Measurements from ENCODE around the gene C10orf67.

DNA sequence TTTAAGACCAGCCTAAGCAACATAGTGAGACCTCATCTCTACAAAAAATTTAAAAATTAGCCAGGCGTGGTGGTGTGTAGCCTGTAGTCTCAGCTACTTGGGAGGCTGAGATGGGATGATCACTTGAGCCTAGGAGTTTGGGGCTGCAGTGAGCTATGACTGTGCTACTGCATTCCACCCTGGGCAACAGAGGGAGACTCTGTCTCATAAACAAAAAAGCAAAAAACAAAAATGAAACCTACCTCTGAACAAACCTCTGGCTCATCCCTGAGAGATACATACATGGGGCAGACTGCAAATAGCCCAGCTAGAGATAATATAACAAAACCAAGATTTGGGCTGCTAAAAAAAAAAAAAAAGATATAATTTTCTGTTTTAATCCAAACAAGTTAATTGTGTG is 19.5 kb downstream of the C10orf67 start:
- TF ChIP-seq, protein P1, sequence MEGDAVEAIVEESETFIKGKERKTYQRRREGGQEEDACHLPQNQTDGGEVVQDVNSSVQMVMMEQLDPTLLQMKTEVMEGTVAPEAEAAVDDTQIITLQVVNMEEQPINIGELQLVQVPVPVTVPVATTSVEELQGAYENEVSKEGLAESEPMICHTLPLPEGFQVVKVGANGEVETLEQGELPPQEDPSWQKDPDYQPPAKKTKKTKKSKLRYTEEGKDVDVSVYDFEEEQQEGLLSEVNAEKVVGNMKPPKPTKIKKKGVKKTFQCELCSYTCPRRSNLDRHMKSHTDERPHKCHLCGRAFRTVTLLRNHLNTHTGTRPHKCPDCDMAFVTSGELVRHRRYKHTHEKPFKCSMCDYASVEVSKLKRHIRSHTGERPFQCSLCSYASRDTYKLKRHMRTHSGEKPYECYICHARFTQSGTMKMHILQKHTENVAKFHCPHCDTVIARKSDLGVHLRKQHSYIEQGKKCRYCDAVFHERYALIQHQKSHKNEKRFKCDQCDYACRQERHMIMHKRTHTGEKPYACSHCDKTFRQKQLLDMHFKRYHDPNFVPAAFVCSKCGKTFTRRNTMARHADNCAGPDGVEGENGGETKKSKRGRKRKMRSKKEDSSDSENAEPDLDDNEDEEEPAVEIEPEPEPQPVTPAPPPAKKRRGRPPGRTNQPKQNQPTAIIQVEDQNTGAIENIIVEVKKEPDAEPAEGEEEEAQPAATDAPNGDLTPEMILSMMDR (IDR thresholded peaks at IDR 0.05 in 2 of 3, conservative IDR thresholded peaks at IDR 0.05 in 1 of 3; ENCODE audit: insufficient read depth in 2 of 3, low read depth in 1 of 3, low read length in 3 of 3), result no peak
- TF ChIP-seq SREBF2 (CRISPR knock-in tag; IDR thresholded peaks at IDR 0.05) (no peak), YY1 (IDR thresholded peaks at IDR 0.05; ENCODE audit: borderline replicate concordance in 1 of 3, control insufficient read depth in 1 of 3, extremely low read depth in 1 of 3, insufficient read depth in 3 of 3, insufficient read length in 1 of 3, insufficient replicate concordance in 2 of 3, low read depth in 1 of 3, low read length in 2 of 3) (no peak), EZH2 (IDR thresholded peaks at IDR 0.05; ENCODE audit: borderline replicate concordance, low read depth, low read length) (no peak), GTF2F1 (IDR thresholded peaks at IDR 0.05; ENCODE audit: low read depth, low read length) (no peak), KLF16 (IDR thresholded peaks at IDR 0.05) (no peak), POLR3A (IDR thresholded peaks at IDR 0.05; ENCODE audit: borderline replicate concordance, extremely low read depth, insufficient read depth, insufficient read length) (no peak)
- TF ChIP-seq, protein P2, sequence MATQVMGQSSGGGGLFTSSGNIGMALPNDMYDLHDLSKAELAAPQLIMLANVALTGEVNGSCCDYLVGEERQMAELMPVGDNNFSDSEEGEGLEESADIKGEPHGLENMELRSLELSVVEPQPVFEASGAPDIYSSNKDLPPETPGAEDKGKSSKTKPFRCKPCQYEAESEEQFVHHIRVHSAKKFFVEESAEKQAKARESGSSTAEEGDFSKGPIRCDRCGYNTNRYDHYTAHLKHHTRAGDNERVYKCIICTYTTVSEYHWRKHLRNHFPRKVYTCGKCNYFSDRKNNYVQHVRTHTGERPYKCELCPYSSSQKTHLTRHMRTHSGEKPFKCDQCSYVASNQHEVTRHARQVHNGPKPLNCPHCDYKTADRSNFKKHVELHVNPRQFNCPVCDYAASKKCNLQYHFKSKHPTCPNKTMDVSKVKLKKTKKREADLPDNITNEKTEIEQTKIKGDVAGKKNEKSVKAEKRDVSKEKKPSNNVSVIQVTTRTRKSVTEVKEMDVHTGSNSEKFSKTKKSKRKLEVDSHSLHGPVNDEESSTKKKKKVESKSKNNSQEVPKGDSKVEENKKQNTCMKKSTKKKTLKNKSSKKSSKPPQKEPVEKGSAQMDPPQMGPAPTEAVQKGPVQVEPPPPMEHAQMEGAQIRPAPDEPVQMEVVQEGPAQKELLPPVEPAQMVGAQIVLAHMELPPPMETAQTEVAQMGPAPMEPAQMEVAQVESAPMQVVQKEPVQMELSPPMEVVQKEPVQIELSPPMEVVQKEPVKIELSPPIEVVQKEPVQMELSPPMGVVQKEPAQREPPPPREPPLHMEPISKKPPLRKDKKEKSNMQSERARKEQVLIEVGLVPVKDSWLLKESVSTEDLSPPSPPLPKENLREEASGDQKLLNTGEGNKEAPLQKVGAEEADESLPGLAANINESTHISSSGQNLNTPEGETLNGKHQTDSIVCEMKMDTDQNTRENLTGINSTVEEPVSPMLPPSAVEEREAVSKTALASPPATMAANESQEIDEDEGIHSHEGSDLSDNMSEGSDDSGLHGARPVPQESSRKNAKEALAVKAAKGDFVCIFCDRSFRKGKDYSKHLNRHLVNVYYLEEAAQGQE (IDR thresholded peaks at IDR 0.05; ENCODE audit: borderline replicate concordance), result no peak
- TF ChIP-seq, protein P2 (CRISPR knock-in tag; IDR thresholded peaks at IDR 0.05; ENCODE audit: low read depth), result no peak
- TF ChIP-seq, protein P3, sequence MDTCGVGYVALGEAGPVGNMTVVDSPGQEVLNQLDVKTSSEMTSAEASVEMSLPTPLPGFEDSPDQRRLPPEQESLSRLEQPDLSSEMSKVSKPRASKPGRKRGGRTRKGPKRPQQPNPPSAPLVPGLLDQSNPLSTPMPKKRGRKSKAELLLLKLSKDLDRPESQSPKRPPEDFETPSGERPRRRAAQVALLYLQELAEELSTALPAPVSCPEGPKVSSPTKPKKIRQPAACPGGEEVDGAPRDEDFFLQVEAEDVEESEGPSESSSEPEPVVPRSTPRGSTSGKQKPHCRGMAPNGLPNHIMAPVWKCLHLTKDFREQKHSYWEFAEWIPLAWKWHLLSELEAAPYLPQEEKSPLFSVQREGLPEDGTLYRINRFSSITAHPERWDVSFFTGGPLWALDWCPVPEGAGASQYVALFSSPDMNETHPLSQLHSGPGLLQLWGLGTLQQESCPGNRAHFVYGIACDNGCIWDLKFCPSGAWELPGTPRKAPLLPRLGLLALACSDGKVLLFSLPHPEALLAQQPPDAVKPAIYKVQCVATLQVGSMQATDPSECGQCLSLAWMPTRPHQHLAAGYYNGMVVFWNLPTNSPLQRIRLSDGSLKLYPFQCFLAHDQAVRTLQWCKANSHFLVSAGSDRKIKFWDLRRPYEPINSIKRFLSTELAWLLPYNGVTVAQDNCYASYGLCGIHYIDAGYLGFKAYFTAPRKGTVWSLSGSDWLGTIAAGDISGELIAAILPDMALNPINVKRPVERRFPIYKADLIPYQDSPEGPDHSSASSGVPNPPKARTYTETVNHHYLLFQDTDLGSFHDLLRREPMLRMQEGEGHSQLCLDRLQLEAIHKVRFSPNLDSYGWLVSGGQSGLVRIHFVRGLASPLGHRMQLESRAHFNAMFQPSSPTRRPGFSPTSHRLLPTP (IDR thresholded peaks at IDR 0.05; ENCODE audit: borderline replicate concordance, extremely low read depth, insufficient read length), result no peak

Data from K562 (cell line).